Immature natural killer cell (primary cell): ENCODE results near the gene PHACTR2. TPM values are rescaled to one million over a fixed set of nuclear protein-coding genes. Genes with fewer than 3 reads are reported as not detected.
A peak's percentile ranks its signal among the peaks of the same experiment; 100 is the strongest.
"Not testable (repeated sequence)": the region's sequence is repeated elsewhere in the genome, so short reads cannot be mapped to it uniquely, and the experiment has no call there.

ENCODE experiments used
- DNase-seq, 3 donors: peaks; one replicate each; pipeline ENCODE4 v3.0.0; 2022; ENCODE audit warnings: mixed read lengths in 1 of 3
- H3K27ac Mint-ChIP-seq, 6 donors: one replicate each; pipeline ENCODE4 v1.8.0; 2020; ENCODE audit warnings: mixed read lengths in 6 of 6, mild to moderate bottlenecking in 5 of 6, inconsistent platforms in 4 of 6, moderate library complexity in 3 of 6
- H3K27me3 Mint-ChIP-seq, 3 donors: one replicate each; pipeline ENCODE4 v1.8.0; 2020 to 2021; ENCODE audit warnings: low read depth in 3 of 3, mild to moderate bottlenecking in 3 of 3, mixed read lengths in 3 of 3, moderate library complexity in 3 of 3, inconsistent platforms in 1 of 3
- H3K36me3 Mint-ChIP-seq, 3 donors: one replicate each; pipeline ENCODE4 v1.8.0; 2020; ENCODE audit warnings: mixed read lengths in 3 of 3, inconsistent platforms in 2 of 3, mild to moderate bottlenecking in 2 of 3
- H3K4me1 Mint-ChIP-seq, 2 donors: one replicate each; pipeline ENCODE4 v1.8.0; 2020; ENCODE audit warnings: inconsistent platforms in 2 of 2, mild to moderate bottlenecking in 2 of 2, mixed read lengths in 2 of 2, moderate library complexity in 1 of 2
- H3K4me3 Mint-ChIP-seq, 5 donors: one replicate each; pipeline ENCODE4 v1.8.0; 2020; ENCODE audit warnings: mild to moderate bottlenecking in 5 of 5, mixed read lengths in 5 of 5, inconsistent platforms in 3 of 5, moderate library complexity in 3 of 5
- H3K9me3 Mint-ChIP-seq, 6 donors: one replicate each; pipeline ENCODE4 v1.8.0; 2020; ENCODE audit warnings: mild to moderate bottlenecking in 6 of 6, mixed read lengths in 6 of 6, inconsistent platforms in 4 of 6, moderate library complexity in 3 of 6
- polyA plus RNA-seq, 3 donors: library from polyadenylated mRNA; unstranded; fragments of 300-500 nt; fragmentation: Illumina TruSeq; gene quantifications; one replicate each; pipeline ENCODE4 v1.2.3, GENCODE V29; 2021

Gene PHACTR2
- polyA plus RNA-seq, 3 donors from 2014 or later, result 3.5 to 16.5 (median 9.4) TPM

DNA sequence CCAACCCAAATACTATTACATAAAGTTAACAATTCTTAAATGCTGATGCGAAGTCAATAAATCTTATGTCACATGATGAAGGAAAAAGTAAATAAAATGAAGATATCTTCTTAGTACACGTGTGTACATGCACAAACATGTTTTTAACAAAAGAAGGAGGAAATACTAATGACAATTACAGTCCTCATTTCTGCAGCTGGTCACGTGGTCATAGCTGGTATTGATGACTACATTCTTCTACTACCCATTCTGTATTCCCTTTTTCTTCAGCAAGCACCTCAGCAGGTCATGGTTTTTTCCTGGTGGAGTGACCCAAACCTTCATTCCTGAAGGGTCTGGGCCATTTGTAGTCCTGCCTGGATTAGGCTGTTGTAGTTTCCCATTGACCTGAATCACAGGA is 191.0 kb downstream of the PHACTR2 start:
- Mint-ChIP-seq H3K4me1 (peaks cover 9 to 19% of the 10 kb centered on the region in 2 donors), H3K36me3 (peaks cover 12 to 30% (median 14%) of the 10 kb centered on the region in 3 donors)
- H3K27ac Mint-ChIP-seq, H3K9me3 Mint-ChIP-seq, H3K27me3 Mint-ChIP-seq, DNase-seq, H3K4me3 Mint-ChIP-seq: not testable (repeated sequence)

DNA sequence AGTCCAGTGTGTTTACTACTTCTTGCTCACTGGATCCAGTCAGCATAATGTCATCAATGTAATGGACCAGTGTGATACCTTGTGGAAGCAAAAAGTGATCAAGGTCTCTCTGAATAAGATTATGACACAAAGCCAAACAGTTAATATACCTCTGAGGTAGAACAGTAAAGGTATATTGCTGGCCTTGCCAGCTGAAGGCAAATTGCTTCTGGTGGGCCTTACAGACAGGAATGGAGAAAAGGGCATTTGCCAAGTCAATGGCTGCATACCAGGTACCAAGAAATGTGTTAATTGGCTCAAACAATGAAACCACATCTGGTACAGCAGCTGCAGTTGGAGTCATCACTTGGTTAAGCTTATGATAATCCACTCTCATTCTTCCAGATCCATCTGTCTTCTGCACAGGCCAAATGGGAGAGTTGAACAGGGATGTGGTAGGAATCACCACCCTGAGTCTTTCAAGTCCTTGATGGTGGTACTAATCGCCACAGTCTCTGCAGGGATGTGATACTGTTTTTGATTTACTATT is 193.5 kb downstream of the PHACTR2 start:
- Mint-ChIP-seq H3K36me3 (peaks cover under 1 to 12% (median 10%) of the 10 kb centered on the region in 3 donors), H3K4me1 (peaks cover 9 to 19% of the 10 kb centered on the region in 2 donors)
- not testable (repeated sequence) for H3K27me3 Mint-ChIP-seq, H3K4me3 Mint-ChIP-seq, H3K9me3 Mint-ChIP-seq, DNase-seq, H3K27ac Mint-ChIP-seq

DNA sequence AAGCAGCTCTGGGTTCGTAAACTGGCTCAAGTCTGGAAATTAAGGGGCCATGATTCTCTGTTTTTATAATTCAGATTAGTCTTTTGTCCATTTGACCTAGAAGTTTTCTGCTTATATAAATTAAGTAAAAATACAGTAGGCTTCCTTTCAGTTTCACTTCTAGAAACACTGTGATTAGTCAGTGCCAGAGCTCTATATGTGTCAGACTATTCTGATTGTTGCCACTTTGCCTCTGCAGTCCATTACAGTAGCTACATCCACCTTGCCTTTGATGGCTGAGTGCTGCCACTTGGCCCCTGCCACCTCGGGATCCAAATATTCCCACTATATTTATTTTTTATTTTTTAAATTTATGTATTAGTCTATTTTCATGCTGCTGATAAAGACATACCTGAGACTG is 194.4 kb downstream of the PHACTR2 start:
- Mint-ChIP-seq H3K9me3 (peaks cover 0 to 2% (median 0%) of the 10 kb centered on the region in 6 donors), H3K27me3 (peaks cover 0 to 2% (median 0%) of the 10 kb centered on the region in 3 donors), H3K36me3 (peaks cover 0 to 8% (median 3%) of the 10 kb centered on the region in 3 donors), H3K27ac (peak overlapping the region in 3 of 6 donors; percentile 18 to 68 (median 25)), H3K4me3 (peak overlapping the region in 1 of 5 donors; percentile 24), H3K4me1 (peaks cover 9 to 19% of the 10 kb centered on the region in 2 donors)
- peak in 2 of 3 donors; percentile 2 to 4 for DNase-seq

DNA sequence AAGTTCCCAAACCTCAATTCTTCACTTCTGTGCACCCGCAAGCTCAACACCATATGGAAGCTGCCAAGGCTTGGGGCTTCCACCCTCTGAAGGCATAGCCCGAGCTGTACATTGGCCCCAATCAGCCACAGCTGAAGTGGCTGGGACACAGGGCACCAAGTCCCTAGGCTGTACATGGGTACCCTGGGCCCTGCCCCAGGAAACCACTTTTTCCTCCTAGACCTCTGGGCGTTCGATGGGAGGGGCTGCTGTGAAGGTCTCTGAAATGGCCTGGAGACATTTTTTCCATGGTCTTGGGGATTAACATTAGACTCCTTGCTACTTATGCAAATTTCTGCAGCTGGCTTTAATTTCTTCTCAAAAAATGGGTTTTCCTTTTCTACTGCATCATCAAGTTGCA is 195.8 kb downstream of the PHACTR2 start:
- peaks cover 9 to 19% of the 10 kb centered on the region in 2 donors for H3K4me1 Mint-ChIP-seq
- not testable (repeated sequence) for H3K4me3 Mint-ChIP-seq, H3K27me3 Mint-ChIP-seq, DNase-seq, H3K36me3 Mint-ChIP-seq, H3K27ac Mint-ChIP-seq, H3K9me3 Mint-ChIP-seq

DNA sequence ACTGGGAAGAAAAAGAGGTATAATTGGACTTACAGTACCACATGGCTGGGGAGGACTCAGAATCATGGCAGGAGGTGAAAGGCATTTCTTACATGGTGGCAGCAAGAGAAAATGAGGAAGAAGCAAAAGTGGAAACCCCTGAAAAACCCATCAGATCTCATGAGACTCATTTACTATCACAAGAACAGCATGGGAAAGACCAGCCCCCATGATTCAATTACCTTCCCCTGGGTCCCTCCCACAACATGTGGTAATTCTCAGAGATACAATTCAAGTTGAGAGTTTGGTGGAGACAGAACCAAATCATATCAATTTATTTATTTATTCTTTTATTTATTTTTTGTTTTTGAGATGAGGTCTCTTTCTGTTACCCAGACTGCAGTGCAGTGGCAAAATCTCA is 196.7 kb downstream of the PHACTR2 start:
- DNase-seq, H3K9me3 Mint-ChIP-seq, H3K36me3 Mint-ChIP-seq, H3K4me3 Mint-ChIP-seq, H3K27me3 Mint-ChIP-seq, H3K27ac Mint-ChIP-seq: not testable (repeated sequence)
- H3K4me1 Mint-ChIP-seq, result peaks cover 9 to 19% of the 10 kb centered on the region in 2 donors

DNA sequence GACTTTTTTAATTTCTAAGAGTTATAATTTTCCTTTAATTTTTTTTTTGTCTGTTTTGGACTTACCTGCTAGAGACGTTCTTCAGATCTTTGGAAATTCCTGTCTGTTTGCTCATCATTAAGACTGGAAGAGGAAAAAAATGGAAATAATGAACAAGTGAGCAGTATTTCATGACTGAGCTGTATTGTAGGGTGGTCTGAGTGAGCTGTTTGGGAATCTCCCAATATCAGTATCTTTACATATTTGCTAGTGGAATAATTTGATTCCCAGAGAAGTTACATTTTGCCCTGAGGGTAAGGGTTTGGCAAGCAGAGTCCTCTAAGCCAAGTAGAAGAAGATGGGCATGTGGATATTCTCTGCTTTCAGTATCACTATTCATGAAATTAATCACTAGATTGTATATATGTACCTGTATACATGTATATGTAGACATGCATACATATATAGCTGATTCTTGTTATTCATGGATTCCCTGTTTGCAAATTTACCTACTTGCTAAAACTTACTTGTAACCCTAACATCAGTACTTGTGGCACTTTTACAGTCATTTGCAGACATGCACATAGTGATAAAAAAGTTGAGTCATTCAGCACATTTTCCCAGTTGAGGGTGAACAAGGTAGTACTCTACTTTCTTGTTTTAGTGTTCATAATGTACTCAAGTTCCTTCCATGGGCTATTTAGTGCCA is 200.0 kb downstream of the PHACTR2 start:
- Mint-ChIP-seq H3K27ac (no peak overlapping the region), H3K36me3 (peaks cover 0 to 8% (median 0%) of the 10 kb centered on the region in 3 donors), H3K4me1 (peaks cover 6 to 9% of the 10 kb centered on the region in 2 donors), H3K4me3 (no peak overlapping the region), H3K27me3 (peaks cover 0 to 4% (median 2%) of the 10 kb centered on the region in 3 donors), H3K9me3 (no peaks in the 10 kb centered on the region)
- DNase-seq, result no peak

DNA sequence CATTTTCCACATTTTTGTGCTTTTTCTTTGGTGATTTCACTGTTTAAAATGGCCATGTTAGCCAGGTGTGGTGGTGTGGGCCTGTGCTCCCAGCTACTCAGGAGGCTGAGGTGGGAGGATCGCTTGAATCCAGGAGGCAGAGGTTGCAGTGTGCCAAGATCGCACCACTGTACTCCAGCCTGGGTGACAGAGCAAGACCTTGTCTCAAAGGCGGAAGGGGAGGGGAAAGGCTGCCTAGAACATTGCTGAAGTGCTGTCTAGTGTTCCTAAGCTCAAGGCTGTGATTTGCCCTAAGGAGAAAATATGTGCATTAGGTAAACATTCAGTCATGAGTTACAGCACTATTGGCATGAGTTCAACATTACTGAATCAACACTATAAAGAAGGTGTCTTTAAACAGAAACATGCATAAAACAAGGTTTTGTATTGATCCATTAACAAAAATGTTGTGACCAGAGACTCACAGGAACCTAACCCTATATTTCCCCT is 200.6 kb downstream of the PHACTR2 start:
- peaks cover 3% of the 10 kb centered on the region in 2 donors for H3K4me1 Mint-ChIP-seq
- peaks cover 0 to 8% (median 0%) of the 10 kb centered on the region in 3 donors for H3K36me3 Mint-ChIP-seq
- no peak overlapping the region for H3K27ac Mint-ChIP-seq
- peaks cover 0 to 4% (median 2%) of the 10 kb centered on the region in 3 donors for H3K27me3 Mint-ChIP-seq
- H3K9me3 Mint-ChIP-seq, result no peaks in the 10 kb centered on the region
- no peak for DNase-seq
- no peak overlapping the region for H3K4me3 Mint-ChIP-seq

DNA sequence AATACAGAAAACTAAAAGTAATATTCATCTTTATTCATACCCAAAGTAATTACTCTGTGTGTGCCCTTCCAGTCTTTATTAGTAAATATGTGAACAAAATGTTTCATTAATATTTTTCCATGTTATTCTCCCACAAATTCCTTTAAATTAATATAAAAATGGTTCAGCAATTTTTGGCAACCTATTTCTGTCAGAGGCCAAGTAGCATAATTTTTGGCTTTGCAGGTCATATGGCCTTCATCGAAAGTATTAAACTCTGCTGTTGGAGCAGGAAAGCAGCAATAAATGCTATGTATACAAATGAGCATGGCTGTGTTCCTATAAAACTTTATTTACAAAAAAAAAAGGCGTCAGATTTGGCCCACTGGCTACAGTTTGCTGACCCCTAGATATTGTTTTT is 202.6 kb downstream of the PHACTR2 start:
- Mint-ChIP-seq H3K4me1 (no peaks in the 10 kb centered on the region), H3K27ac (no peak overlapping the region), H3K36me3 (peaks cover 0 to 8% (median 4%) of the 10 kb centered on the region in 3 donors), H3K4me3 (no peak overlapping the region), H3K27me3 (peaks cover 0 to 4% (median 1%) of the 10 kb centered on the region in 3 donors), H3K9me3 (no peaks in the 10 kb centered on the region)
- no peak for DNase-seq

Other genes with a start within 250 kb of the PHACTR2 start
- gene ADAT2, start 227.3 kb upstream of the PHACTR2 start, polyA plus RNA-seq, result 1 to 10 TPM in 1 of 3 donors, under 1 TPM in 1, not detected in 1; 0.66 to 1.2 TPM
- gene PEX3, start 227.2 kb upstream of the PHACTR2 start, polyA plus RNA-seq, result 10 to 100 TPM; 12.5 to 16.6 (median 14.2) TPM
- 10 to 100 TPM; 31.9 to 51.2 (median 33.3) TPM for gene FUCA2, start 166.2 kb upstream of the PHACTR2 start, polyA plus RNA-seq
- gene LTV1, start 165.4 kb downstream of the PHACTR2 start, polyA plus RNA-seq, result 10 to 100 TPM in 2 of 3 donors, 1 to 10 TPM in 1; 8.1 to 23.0 (median 11.2) TPM
- not detected for gene ZC2HC1B, start 186.5 kb downstream of the PHACTR2 start, polyA plus RNA-seq